Mesendoderm (in vitro differentiated cells): ENCODE measurements around the gene NUP62.

Experiments used
- DNase-seq: peaks from one replicate; pipeline ENCODE4 v3.0.0; 2013
- H2AK5ac ChIP-seq: 2 replicates; pipeline ENCODE4 v1.6.1; 2013; ENCODE audit warnings: low read length, inconsistent platforms
- H2BK120ac ChIP-seq: 2 replicates; pipeline ENCODE4 v1.6.1; 2013; ENCODE audit warnings: low read depth, mild to moderate bottlenecking, low read length, moderate library complexity, mixed read lengths
- H2BK15ac ChIP-seq: replicated peaks from 2 replicates; pipeline ENCODE4 v1.6.1; 2013; ENCODE audit warnings: low read depth, mild to moderate bottlenecking, moderate library complexity
- H2BK5ac ChIP-seq: 2 replicates; pipeline ENCODE4 v1.6.1; 2013; ENCODE audit warnings: low read length, inconsistent platforms
- H3K18ac ChIP-seq: 2 replicates; pipeline ENCODE4 v1.6.1; 2013; ENCODE audit warnings: mild to moderate bottlenecking, low read length, mixed read lengths
- H3K23ac ChIP-seq: one replicate; pipeline ENCODE4 v1.6.1; 2013; ENCODE audit warnings: low read length
- H3K27ac ChIP-seq: 2 replicates; pipeline ENCODE4 v1.5.1; 2013; ENCODE audit warnings: low read depth, mild to moderate bottlenecking, inconsistent platforms, low read length, moderate library complexity
- H3K27me3 ChIP-seq: 2 replicates; pipeline ENCODE4 v1.6.1; 2013; ENCODE audit warnings: low read length, control low read depth, mild to moderate bottlenecking, inconsistent platforms; ENCODE audit not compliant: insufficient read depth, poor library complexity
- H3K36me3 ChIP-seq: 2 replicates; pipeline ENCODE4 v1.6.1; 2013; ENCODE audit warnings: low read length, inconsistent platforms; ENCODE audit not compliant: control insufficient read depth, insufficient read depth
- H3K4ac ChIP-seq: one replicate; pipeline ENCODE4 v1.6.1; 2013; ENCODE audit warnings: low read depth, mild to moderate bottlenecking, low read length, moderate library complexity
- H3K4me1 ChIP-seq: 2 replicates; pipeline ENCODE4 v1.6.1; 2013; ENCODE audit warnings: low read depth, low read length, inconsistent platforms; ENCODE audit not compliant: control insufficient read depth
- H3K4me2 ChIP-seq: 2 replicates; pipeline ENCODE4 v1.6.1; 2013; ENCODE audit warnings: low read length
- H3K4me3 ChIP-seq: 2 replicates; pipeline ENCODE4 v1.5.1; 2013; ENCODE audit warnings: mild to moderate bottlenecking, low read length
- H3K56ac ChIP-seq: one replicate; pipeline ENCODE4 v1.6.1; 2013; ENCODE audit warnings: low read length
- H3K79me1 ChIP-seq: 2 replicates; pipeline ENCODE4 v1.6.1; 2013; ENCODE audit warnings: low read length, inconsistent platforms
- H3K79me2 ChIP-seq: 2 replicates; pipeline ENCODE4 v1.6.1; 2013; ENCODE audit warnings: mild to moderate bottlenecking, low read length; ENCODE audit not compliant: control insufficient read depth, insufficient read depth
- H3K9ac ChIP-seq: 2 replicates; pipeline ENCODE4 v1.6.1; 2013; ENCODE audit warnings: low read length, inconsistent platforms
- H4K5ac ChIP-seq: one replicate; pipeline ENCODE4 v1.6.1; 2013; ENCODE audit warnings: low read length
- H4K8ac ChIP-seq: one replicate; pipeline ENCODE4 v1.6.1; 2013; ENCODE audit warnings: low read depth, mild to moderate bottlenecking, control low read depth, low read length, moderate library complexity
- WGBS: extraction: QIAGEN DNeasy Blood & Tissue Kit; methylation state at CpG from one replicate; pipeline ENCODE4 v1.1.7; 2013; ENCODE audit warnings: low lambda C conversion rate, missing lambda C conversion rate; ENCODE audit not compliant: insufficient coverage; ENCODE audit errors: extremely low coverage; 5-methylcytosine and 5-hydroxymethylcytosine counted together

The NUP62 gene

DNA sequence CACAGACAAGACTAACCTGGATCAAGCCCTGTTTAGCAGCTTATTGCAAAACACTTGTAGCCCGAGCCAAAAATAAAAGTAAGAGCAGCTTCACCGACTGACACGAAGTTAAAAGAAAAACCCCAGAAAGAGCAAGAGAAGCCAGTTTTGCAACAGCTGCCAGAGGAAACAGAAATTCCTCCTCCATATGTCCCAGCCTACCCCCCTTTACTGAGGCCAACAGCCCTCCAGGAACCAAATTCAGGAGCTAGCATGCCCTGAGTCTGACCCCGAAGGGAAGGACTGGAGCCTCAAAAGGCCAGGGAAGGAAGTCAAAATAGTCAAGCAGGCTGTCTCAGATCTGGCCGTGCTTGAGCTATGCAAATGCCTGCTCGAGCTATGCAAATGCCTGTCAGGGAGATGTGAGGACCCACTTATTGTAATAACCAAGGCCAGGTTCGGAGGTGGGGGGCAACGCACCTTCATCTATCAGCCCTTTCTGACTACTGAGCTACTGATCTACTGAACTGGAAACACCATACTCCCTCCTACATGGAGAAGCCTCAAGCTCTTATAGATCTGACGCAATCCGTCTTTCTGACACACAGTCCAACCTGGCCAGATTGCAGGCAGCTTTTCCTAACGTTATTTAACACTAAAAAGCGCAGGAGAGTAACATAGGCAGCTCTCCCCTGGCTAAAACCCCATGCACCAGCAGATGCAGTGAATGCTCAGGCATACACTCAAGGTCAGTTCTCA lies 25.0 kb upstream of the NUP62 start:
- H2BK5ac ChIP-seq = no peak overlapping the region
- DNase-seq = no peak
- H3K36me3 ChIP-seq = no peaks in the 10 kb centered on the region
- no peak overlapping the region for H3K27ac ChIP-seq
- no peaks in the 10 kb centered on the region for H3K4me1 ChIP-seq
- no CpG with 5 or more reads among the region's 12 CpGs for WGBS
- no peak overlapping the region for H2AK5ac ChIP-seq
- no peaks in the 10 kb centered on the region for H3K79me1 ChIP-seq
- H3K4me3 ChIP-seq = no peak overlapping the region
- H3K4me2 ChIP-seq = no peak overlapping the region
- no peak overlapping the region for H3K56ac ChIP-seq
- no peak overlapping the region for H4K8ac ChIP-seq
- no peak overlapping the region for H2BK15ac ChIP-seq
- H3K23ac ChIP-seq = no peak overlapping the region
- no peaks in the 10 kb centered on the region for H3K79me2 ChIP-seq
- H4K5ac ChIP-seq = no peak overlapping the region
- H2BK120ac ChIP-seq = no peak overlapping the region
- H3K9ac ChIP-seq = no peak overlapping the region
- H3K18ac ChIP-seq = no peak overlapping the region
- no peaks in the 10 kb centered on the region for H3K27me3 ChIP-seq
- no peak overlapping the region for H3K4ac ChIP-seq

DNA sequence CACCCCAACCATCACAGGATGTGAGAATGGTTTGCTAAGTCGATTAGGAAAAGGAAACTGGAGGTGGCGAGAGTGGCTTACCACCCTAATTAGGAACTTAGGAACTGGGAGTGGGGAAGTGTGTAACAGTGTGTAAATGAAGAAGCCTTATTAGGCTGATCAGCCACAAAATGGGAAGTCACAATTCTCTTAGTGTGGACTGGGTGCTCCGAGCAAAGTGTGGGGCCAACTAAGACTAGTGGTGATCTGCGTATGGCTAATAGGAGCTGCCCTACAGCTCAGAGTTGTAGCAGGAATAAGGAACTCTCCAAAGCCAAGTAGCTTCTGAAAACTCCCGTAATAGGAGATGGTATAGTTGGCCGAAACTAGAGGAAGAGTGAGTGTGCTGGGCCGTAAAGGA lies 24.1 kb upstream of the NUP62 start:
- H2BK5ac ChIP-seq = no peak overlapping the region
- no peak overlapping the region for H4K8ac ChIP-seq
- H3K79me2 ChIP-seq = no peaks in the 10 kb centered on the region
- no peaks in the 10 kb centered on the region for H3K36me3 ChIP-seq
- H3K4ac ChIP-seq = no peak overlapping the region
- H2AK5ac ChIP-seq = no peak overlapping the region
- no peak overlapping the region for H3K9ac ChIP-seq
- no peak overlapping the region for H3K4me2 ChIP-seq
- H3K56ac ChIP-seq = no peak overlapping the region
- H3K18ac ChIP-seq = no peak overlapping the region
- no peaks in the 10 kb centered on the region for H3K27me3 ChIP-seq
- no peak overlapping the region for H3K27ac ChIP-seq
- no peak overlapping the region for H2BK120ac ChIP-seq
- no CpG with 5 or more reads among the region's 7 CpGs for WGBS
- H3K23ac ChIP-seq = no peak overlapping the region
- DNase-seq = no peak
- H3K4me3 ChIP-seq = no peak overlapping the region
- no peak overlapping the region for H2BK15ac ChIP-seq
- H4K5ac ChIP-seq = no peak overlapping the region
- H3K79me1 ChIP-seq = no peaks in the 10 kb centered on the region
- H3K4me1 ChIP-seq = no peaks in the 10 kb centered on the region

DNA sequence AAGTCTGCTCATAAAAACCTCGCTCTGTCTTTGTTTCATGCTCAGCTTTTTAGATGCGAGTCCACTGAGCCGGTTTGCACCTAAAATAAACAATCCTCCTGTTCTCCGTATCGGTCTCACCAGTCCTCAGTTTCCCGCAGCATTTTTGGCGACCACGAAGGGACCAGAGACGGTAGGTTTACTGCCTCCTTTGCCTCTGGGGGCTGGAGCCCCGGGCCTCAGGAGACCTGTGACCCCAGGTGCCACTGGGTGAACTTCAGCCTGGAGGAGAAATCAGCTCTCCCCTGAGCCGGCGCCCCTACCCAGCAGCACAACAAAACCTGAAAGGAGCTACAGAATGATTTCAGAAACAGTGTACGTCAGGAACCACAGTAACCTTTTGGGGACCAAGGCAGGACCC lies 23.6 kb upstream of the NUP62 start:
- Histone ChIP-seq H2AK5ac (no peak overlapping the region), H3K36me3 (no peaks in the 10 kb centered on the region), H2BK15ac (no peak overlapping the region), H3K18ac (no peak overlapping the region), H3K27me3 (no peaks in the 10 kb centered on the region), H3K4me1 (no peaks in the 10 kb centered on the region), H4K5ac (no peak overlapping the region), H3K79me2 (no peaks in the 10 kb centered on the region), H4K8ac (no peak overlapping the region), H3K27ac (no peak overlapping the region), H3K56ac (no peak overlapping the region), H3K79me1 (no peaks in the 10 kb centered on the region), H2BK5ac (no peak overlapping the region), H3K4me2 (no peak overlapping the region), H3K4ac (no peak overlapping the region), H3K23ac (no peak overlapping the region), H3K9ac (no peak overlapping the region), H2BK120ac (no peak overlapping the region), H3K4me3 (no peak overlapping the region)
- WGBS = no CpG with 5 or more reads among the region's 13 CpGs
- DNase-seq = no peak

DNA sequence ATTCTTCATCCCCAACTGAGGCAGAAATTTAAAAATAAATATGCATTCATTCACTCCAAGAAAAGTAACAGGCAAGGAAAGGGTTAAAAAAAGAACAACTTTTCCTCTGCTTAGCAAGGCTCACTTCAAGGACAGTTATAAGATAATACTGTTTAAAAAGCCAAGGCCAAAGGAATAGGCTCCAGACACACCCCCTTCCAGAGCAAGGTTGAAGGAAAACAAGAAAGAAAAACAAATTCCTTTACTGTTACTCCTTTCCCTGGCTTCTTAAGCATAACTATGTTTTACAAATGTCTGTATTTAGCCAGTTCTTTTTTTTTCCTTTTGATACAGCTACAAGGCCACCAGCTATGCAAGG lies 23.2 kb upstream of the NUP62 start:
- Histone ChIP-seq H2BK120ac (no peak overlapping the region), H3K79me1 (no peaks in the 10 kb centered on the region), H3K27ac (no peak overlapping the region), H2AK5ac (no peak overlapping the region), H3K79me2 (no peaks in the 10 kb centered on the region), H3K4me2 (no peak overlapping the region), H3K27me3 (no peaks in the 10 kb centered on the region), H2BK15ac (no peak overlapping the region), H3K23ac (no peak overlapping the region), H4K5ac (no peak overlapping the region), H3K18ac (no peak overlapping the region), H3K4me3 (no peak overlapping the region), H3K56ac (no peak overlapping the region), H2BK5ac (no peak overlapping the region), H3K36me3 (no peaks in the 10 kb centered on the region), H3K4me1 (no peaks in the 10 kb centered on the region), H4K8ac (no peak overlapping the region), H3K9ac (no peak overlapping the region), H3K4ac (no peak overlapping the region)
- DNase-seq = no peak

DNA sequence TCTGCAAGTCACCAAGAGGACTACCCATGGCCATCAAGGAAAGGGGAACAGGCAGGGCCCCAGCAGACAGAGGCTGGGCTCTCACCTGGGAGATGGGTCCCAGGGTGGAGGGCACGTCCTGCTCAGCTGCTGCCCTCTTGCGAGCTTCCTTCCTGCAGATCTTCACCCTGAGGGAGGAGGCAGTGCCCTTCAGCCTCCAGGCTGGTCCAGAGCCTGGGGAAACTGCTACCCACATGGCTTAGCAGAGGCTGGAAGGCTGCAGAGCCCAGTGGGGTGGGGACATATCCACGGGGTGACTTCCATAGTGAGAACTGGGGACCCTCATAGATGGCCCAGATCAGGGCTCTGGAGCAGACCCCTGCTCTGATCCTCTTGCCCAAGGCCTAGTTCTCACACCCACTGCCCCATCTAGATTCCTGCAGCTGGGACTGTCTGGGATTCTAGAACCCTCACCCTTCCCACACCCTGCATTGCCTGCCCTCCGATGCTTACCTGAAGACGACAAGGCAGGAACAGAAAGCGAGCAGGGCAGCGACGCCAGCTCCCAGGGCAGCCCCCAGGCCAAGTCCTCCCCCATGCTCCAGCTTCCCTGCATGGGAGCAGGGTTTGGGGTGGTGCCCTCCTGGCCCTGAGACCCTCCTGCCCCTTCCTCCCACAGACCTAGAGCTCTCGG lies 22.6 kb upstream of the NUP62 start:
- no peak overlapping the region for H3K18ac ChIP-seq
- H3K27ac ChIP-seq = no peak overlapping the region
- H3K9ac ChIP-seq = no peak overlapping the region

More for the DNA sequence above, 22.6 kb upstream of the NUP62 start:
- H3K79me1 ChIP-seq = no peaks in the 10 kb centered on the region
- no CpG with 5 or more reads among the region's 9 CpGs for WGBS
- no peaks in the 10 kb centered on the region for H3K4me1 ChIP-seq
- no peaks in the 10 kb centered on the region for H3K27me3 ChIP-seq
- H2BK15ac ChIP-seq = no peak overlapping the region
- DNase-seq = no peak
- no peak overlapping the region for H3K23ac ChIP-seq
- no peak overlapping the region for H4K8ac ChIP-seq
- no peak overlapping the region for H3K4ac ChIP-seq
- no peak overlapping the region for H3K4me3 ChIP-seq
- H3K4me2 ChIP-seq = no peak overlapping the region
- H2BK5ac ChIP-seq = no peak overlapping the region
- no peak overlapping the region for H2AK5ac ChIP-seq
- H4K5ac ChIP-seq = no peak overlapping the region
- H2BK120ac ChIP-seq = no peak overlapping the region
- H3K36me3 ChIP-seq = no peaks in the 10 kb centered on the region
- no peaks in the 10 kb centered on the region for H3K79me2 ChIP-seq
- no peak overlapping the region for H3K56ac ChIP-seq
